ENCODE data around the gene TRPC4.

Gene TRPC4

DNA sequence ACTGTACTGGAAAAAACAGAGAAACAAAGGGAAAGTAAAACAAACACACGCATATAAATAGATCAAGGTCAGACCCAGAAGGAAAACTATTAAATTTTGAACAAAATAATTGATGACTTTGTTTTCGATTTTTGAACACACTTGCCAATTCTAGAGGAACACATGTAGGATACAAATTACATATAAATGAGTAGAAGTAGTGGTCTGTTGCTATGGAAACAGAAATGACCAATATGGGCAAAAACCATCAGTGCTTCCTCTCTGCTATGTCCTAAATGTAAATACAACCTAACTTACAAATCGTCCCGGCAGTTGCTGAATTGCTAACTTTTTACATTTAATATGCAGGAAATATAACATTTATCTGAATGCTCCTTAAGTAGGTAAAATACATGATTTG, 205.8 kb downstream of the TRPC4 start:
- Histone ChIP-seq H3K27ac (ENCODE audit: low read length) (no peak overlapping the region), H3K9ac (ENCODE audit: low read length) (no peak overlapping the region), H3K27me3 (ENCODE audit: low read depth, low read length) (no peaks in the 10 kb centered on the region), H3K9me3 (ENCODE audit: insufficient read depth, low read length) (no peaks in the 10 kb centered on the region), H3K36me3 (replicated peaks; ENCODE audit: low read depth, low read length) (no peaks in the 10 kb centered on the region), H3K79me2 (ENCODE audit: low read length) (no peaks in the 10 kb centered on the region), H3K4me2 (ENCODE audit: low read length) (no peak overlapping the region), H3K4me1 (ENCODE audit: low read length) (no peaks in the 10 kb centered on the region), H2AFZ (ENCODE audit: low read depth, low read length) (no peak overlapping the region), H3K4me3 (ENCODE audit: low read length) (no peak overlapping the region), H4K20me1 (ENCODE audit: insufficient read depth, low read length) (no peaks in the 10 kb centered on the region)
- TF ChIP-seq EZH2phosphoT487 (IDR thresholded peaks at IDR 0.05; ENCODE audit: low read depth), result no peak
- TF ChIP-seq, protein P1, sequence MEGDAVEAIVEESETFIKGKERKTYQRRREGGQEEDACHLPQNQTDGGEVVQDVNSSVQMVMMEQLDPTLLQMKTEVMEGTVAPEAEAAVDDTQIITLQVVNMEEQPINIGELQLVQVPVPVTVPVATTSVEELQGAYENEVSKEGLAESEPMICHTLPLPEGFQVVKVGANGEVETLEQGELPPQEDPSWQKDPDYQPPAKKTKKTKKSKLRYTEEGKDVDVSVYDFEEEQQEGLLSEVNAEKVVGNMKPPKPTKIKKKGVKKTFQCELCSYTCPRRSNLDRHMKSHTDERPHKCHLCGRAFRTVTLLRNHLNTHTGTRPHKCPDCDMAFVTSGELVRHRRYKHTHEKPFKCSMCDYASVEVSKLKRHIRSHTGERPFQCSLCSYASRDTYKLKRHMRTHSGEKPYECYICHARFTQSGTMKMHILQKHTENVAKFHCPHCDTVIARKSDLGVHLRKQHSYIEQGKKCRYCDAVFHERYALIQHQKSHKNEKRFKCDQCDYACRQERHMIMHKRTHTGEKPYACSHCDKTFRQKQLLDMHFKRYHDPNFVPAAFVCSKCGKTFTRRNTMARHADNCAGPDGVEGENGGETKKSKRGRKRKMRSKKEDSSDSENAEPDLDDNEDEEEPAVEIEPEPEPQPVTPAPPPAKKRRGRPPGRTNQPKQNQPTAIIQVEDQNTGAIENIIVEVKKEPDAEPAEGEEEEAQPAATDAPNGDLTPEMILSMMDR (IDR thresholded peaks at IDR 0.05; ENCODE audit: low read depth, low read length), result no peak

GRCh38 chr13:37662624-37663023, 206.9 kb downstream of the TRPC4 start:
- no peak for TF ChIP-seq EZH2phosphoT487 (IDR thresholded peaks at IDR 0.05; ENCODE audit: low read depth)
- TF ChIP-seq, protein P1 (IDR thresholded peaks at IDR 0.05; ENCODE audit: low read depth, low read length), result no peak
- H3K79me2 ChIP-seq (ENCODE audit: low read length), result no peaks in the 10 kb centered on the region
- no peak overlapping the region for H3K27ac ChIP-seq (ENCODE audit: low read length)
- no peak overlapping the region for H3K4me2 ChIP-seq (ENCODE audit: low read length)
- no peak overlapping the region for H3K4me3 ChIP-seq (ENCODE audit: low read length)
- no peaks in the 10 kb centered on the region for H3K4me1 ChIP-seq (ENCODE audit: low read length)
- H3K9me3 ChIP-seq (ENCODE audit: insufficient read depth, low read length), result no peaks in the 10 kb centered on the region
- H3K27me3 ChIP-seq (ENCODE audit: low read depth, low read length), result no peaks in the 10 kb centered on the region
- no peaks in the 10 kb centered on the region for H4K20me1 ChIP-seq (ENCODE audit: insufficient read depth, low read length)
- no peaks in the 10 kb centered on the region for H3K36me3 ChIP-seq (replicated peaks; ENCODE audit: low read depth, low read length)
- no peak overlapping the region for H3K9ac ChIP-seq (ENCODE audit: low read length)
- no peak overlapping the region for H2AFZ ChIP-seq (ENCODE audit: low read depth, low read length)

- Histone ChIP-seq H3K9me3 (ENCODE audit: insufficient read depth, low read length) (no peaks in the 10 kb centered on the region), H3K79me2 (ENCODE audit: low read length) (no peaks in the 10 kb centered on the region), H3K27ac (ENCODE audit: low read length) (no peak overlapping the region), H3K9ac (ENCODE audit: low read length) (no peak overlapping the region), H4K20me1 (ENCODE audit: insufficient read depth, low read length) (no peaks in the 10 kb centered on the region), H3K36me3 (replicated peaks; ENCODE audit: low read depth, low read length) (no peaks in the 10 kb centered on the region), H2AFZ (ENCODE audit: low read depth, low read length) (no peak overlapping the region), H3K4me2 (ENCODE audit: low read length) (no peak overlapping the region), H3K27me3 (ENCODE audit: low read depth, low read length) (no peaks in the 10 kb centered on the region), H3K4me3 (ENCODE audit: low read length) (no peak overlapping the region), H3K4me1 (ENCODE audit: low read length) (no peaks in the 10 kb centered on the region)
- TF ChIP-seq EZH2phosphoT487 (IDR thresholded peaks at IDR 0.05; ENCODE audit: low read depth), result no peak
- TF ChIP-seq, protein P1 (IDR thresholded peaks at IDR 0.05; ENCODE audit: low read depth, low read length), result no peak
Observed at GRCh38 chr13:37657956-37658355, 211.6 kb downstream of the TRPC4 start.

DNA sequence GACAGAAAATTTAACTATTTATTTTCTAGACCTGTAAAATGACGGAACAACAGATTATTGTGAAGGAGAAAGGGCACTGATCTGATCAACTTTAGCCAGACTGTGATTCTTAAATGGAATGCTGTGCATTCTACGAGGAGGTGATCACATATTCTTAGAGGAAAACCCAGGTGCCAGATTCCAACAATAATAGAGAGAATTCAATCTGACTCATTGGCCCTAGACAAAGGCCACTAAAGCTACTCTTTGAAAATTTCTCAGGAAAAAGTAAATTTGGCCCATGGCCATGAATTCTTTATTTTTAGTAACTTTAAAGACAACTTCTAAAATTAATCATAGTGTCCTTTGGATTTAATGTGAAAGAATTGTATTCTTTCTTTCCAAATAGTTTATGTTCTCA, 212.4 kb downstream of the TRPC4 start:
- H3K36me3 ChIP-seq (replicated peaks; ENCODE audit: low read depth, low read length), result no peaks in the 10 kb centered on the region
- no peaks in the 10 kb centered on the region for H3K9me3 ChIP-seq (ENCODE audit: insufficient read depth, low read length)
- H2AFZ ChIP-seq (ENCODE audit: low read depth, low read length), result no peak overlapping the region
- H3K4me1 ChIP-seq (ENCODE audit: low read length), result no peaks in the 10 kb centered on the region
- no peaks in the 10 kb centered on the region for H3K27me3 ChIP-seq (ENCODE audit: low read depth, low read length)
- H3K4me2 ChIP-seq (ENCODE audit: low read length), result no peak overlapping the region
- TF ChIP-seq, protein P1 (IDR thresholded peaks at IDR 0.05; ENCODE audit: low read depth, low read length), result no peak
- no peak for TF ChIP-seq EZH2phosphoT487 (IDR thresholded peaks at IDR 0.05; ENCODE audit: low read depth)
- H3K79me2 ChIP-seq (ENCODE audit: low read length), result no peaks in the 10 kb centered on the region
- no peak overlapping the region for H3K4me3 ChIP-seq (ENCODE audit: low read length)
- no peaks in the 10 kb centered on the region for H4K20me1 ChIP-seq (ENCODE audit: insufficient read depth, low read length)
- H3K9ac ChIP-seq (ENCODE audit: low read length), result no peak overlapping the region
- H3K27ac ChIP-seq (ENCODE audit: low read length), result no peak overlapping the region

All from OCI-LY3 (cell line).